GM12872 (cell line): Measurements from ENCODE around the gene PDGFRB.

ENCODE experiments used
- TF ChIP-seq, protein P1 (sequence below): IDR thresholded peaks from 3 replicates; pipeline ENCODE4 v1.5.1; 2011; ENCODE audit warnings: low read depth, mild to moderate bottlenecking, low read length, moderate library complexity; ENCODE audit not compliant: insufficient read depth

The PDGFRB gene

GRCh38 chr5:150113047-150113744 lies 42.4 kb downstream of the PDGFRB start:
- TF ChIP-seq, protein P1, sequence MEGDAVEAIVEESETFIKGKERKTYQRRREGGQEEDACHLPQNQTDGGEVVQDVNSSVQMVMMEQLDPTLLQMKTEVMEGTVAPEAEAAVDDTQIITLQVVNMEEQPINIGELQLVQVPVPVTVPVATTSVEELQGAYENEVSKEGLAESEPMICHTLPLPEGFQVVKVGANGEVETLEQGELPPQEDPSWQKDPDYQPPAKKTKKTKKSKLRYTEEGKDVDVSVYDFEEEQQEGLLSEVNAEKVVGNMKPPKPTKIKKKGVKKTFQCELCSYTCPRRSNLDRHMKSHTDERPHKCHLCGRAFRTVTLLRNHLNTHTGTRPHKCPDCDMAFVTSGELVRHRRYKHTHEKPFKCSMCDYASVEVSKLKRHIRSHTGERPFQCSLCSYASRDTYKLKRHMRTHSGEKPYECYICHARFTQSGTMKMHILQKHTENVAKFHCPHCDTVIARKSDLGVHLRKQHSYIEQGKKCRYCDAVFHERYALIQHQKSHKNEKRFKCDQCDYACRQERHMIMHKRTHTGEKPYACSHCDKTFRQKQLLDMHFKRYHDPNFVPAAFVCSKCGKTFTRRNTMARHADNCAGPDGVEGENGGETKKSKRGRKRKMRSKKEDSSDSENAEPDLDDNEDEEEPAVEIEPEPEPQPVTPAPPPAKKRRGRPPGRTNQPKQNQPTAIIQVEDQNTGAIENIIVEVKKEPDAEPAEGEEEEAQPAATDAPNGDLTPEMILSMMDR: no peak

GRCh38 chr5:150112201-150113046 lies 43.2 kb downstream of the PDGFRB start:
- TF ChIP-seq, protein P1: no peak

DNA sequence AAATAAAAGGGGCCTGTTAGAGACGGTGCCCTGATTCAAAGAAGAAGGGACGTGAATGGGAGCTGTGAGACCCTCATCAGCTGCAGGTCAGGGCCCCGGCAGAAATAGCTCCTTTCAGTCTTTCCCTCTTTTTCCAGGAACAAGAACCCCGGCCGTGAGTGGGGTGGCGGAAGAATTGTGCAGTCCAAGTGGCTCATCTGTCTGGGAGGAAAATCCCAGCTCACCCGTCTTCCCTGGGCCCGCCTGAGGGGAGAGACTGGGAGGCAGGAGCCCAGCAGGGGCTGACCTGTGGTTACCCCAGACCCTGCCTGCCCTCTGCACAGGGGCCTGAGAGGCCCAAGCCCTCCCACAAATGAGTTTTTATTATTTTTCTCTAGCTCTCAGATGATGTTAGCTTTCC lies 44.5 kb downstream of the PDGFRB start:
- TF ChIP-seq, protein P1: no peak

DNA sequence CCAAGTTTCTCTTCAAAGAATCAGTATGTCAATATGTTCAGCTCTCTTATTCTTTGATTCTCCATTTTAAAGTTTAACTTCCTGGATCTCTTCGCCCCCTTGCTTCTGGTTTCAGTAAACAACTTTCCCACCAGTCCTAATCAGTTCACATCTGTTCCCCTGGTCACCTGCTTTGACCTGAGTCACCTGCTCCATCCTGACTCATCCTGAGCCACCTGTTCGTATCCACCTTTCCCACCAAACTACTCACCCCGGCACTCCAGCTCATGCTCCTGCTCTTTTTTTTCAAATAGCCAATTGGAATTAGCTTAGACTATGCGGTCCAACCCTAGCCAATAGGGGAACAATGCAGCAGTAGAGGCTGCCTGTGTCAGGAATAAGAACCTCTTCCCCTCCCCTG lies 45.7 kb downstream of the PDGFRB start:
- TF ChIP-seq, protein P1: no peak

DNA sequence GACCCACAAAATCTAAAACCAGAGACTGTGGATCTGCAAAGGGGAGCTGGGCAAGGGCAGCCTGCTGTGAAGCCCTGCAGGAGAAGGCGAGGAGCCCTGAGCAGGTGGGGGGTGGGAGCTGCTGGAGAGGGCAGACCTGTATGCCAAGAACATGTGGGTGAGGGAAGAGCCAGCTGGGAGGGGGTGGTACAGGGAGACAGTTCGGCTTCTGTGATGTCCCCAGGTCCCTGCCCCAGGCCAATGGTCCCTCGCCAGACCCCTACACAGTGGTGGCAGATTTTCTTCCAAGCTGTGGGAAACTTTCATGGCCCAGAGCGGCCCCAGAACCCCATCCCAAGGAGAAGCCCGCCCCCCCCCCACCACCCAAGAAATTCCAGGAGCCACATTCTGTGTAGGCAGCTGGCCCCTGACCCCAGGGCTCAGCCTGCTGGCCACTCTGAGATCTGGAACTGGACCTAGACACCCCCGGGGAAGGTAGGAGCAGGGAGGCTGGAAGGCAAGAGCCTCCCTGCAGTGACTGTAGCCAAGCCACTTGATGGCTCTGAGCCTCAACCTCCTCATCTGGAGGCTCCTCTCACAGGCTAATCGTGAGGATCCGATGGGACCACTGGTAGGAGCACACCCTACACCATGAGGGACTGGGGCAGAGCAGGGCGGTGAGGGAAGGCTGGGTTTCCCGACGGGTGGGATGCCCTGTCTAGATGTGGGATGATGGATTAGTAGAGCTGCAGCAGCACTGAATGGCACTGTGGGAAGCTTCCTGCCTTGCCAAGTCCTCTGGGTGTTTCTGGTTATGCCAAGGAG lies 46.7 kb downstream of the PDGFRB start:
- TF ChIP-seq, protein P1: no peak

DNA sequence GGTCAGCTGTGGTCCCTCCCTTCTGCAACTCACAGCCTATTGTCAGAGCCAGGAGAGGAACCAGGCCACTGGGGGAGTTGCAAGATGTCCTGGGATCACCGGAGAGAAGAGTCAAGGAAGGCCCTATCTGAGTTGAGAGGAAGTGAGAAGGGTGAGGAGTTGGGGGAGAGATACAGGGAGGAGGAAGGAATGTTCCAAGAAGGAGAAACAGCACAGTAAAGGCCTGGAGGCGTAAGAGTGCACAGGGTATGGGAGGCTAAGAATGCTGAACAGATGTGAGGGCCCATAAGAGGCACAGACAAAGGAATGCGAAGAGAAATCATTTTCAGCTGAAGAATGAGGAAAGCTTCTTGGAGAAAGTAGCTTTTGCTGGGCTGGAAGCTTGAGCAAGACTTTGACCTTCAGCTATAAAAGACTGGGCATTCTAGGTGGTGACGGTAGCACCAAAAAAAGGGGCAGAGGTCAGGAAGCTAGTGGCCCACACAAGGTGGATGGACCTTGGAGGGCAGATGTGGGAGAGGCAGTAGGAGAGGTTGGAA lies 47.7 kb downstream of the PDGFRB start:
- TF ChIP-seq, protein P1: no peak
